KMS-11 (cell line): ENCODE measurements around the gene GLI2.

ENCODE experiments used
- H2AFZ ChIP-seq: fragments of 200-600 bp; sonication (generic); 2 replicates; pipeline ENCODE4 v1.6.1; 2016; ENCODE audit warnings: antibody characterized with exemption, mixed run types, low read depth
- H3K27ac ChIP-seq: fragments of 200-600 bp; sonication (generic); 2 replicates; pipeline ENCODE4 v1.6.1; 2016; ENCODE audit warnings: mild to moderate bottlenecking, mixed run types
- H3K27me3 ChIP-seq: fragments of 200-600 bp; sonication (generic); 2 replicates; pipeline ENCODE4 v1.6.1; 2017; ENCODE audit warnings: mild to moderate bottlenecking, low read depth, mixed run types, moderate library complexity; ENCODE audit not compliant: insufficient read depth
- H3K36me3 ChIP-seq: fragments of 200-600 bp; sonication (generic); 2 replicates; pipeline ENCODE4 v1.6.1; 2017; ENCODE audit warnings: mild to moderate bottlenecking, mixed run types; ENCODE audit not compliant: insufficient read depth
- H3K4me1 ChIP-seq: fragments of 200-600 bp; sonication (generic); 2 replicates; pipeline ENCODE4 v1.6.1; 2016; ENCODE audit warnings: mild to moderate bottlenecking, low read depth, mixed run types; ENCODE audit not compliant: poor library complexity, severe bottlenecking
- H3K4me2 ChIP-seq: fragments of 200-600 bp; sonication (generic); 2 replicates; pipeline ENCODE4 v1.7.0; 2016; ENCODE audit warnings: mild to moderate bottlenecking, mixed run types
- H3K4me3 ChIP-seq: fragments of 200-600 bp; sonication (generic); IDR thresholded peaks from 2 replicates; pipeline ENCODE4 v1.6.1; 2017; ENCODE audit warnings: low read depth, low read length, mixed read lengths; ENCODE audit not compliant: insufficient read depth
- H3K79me2 ChIP-seq: fragments of 200-600 bp; sonication (generic); 2 replicates; pipeline ENCODE4 v1.6.1; 2016; ENCODE audit warnings: low read depth, mixed run types; ENCODE audit not compliant: insufficient read depth
- H3K9ac ChIP-seq: fragments of 200-600 bp; sonication (generic); 2 replicates; pipeline ENCODE4 v1.6.1; 2016; ENCODE audit warnings: mild to moderate bottlenecking, mixed run types
- H4K20me1 ChIP-seq: fragments of 200-600 bp; sonication (generic); 2 replicates; pipeline ENCODE4 v1.6.1; 2016; ENCODE audit warnings: mild to moderate bottlenecking, mixed run types; ENCODE audit not compliant: insufficient read depth
- TF ChIP-seq, protein P1 (sequence below): fragments of 200-600 bp; sonication (generic); conservative IDR thresholded peaks from 2 replicates; pipeline ENCODE4 v1.6.1; 2017; ENCODE audit warnings: low read depth, mild to moderate bottlenecking, antibody characterized with exemption, low read length, moderate library complexity, mixed read lengths

GLI2 gene

DNA sequence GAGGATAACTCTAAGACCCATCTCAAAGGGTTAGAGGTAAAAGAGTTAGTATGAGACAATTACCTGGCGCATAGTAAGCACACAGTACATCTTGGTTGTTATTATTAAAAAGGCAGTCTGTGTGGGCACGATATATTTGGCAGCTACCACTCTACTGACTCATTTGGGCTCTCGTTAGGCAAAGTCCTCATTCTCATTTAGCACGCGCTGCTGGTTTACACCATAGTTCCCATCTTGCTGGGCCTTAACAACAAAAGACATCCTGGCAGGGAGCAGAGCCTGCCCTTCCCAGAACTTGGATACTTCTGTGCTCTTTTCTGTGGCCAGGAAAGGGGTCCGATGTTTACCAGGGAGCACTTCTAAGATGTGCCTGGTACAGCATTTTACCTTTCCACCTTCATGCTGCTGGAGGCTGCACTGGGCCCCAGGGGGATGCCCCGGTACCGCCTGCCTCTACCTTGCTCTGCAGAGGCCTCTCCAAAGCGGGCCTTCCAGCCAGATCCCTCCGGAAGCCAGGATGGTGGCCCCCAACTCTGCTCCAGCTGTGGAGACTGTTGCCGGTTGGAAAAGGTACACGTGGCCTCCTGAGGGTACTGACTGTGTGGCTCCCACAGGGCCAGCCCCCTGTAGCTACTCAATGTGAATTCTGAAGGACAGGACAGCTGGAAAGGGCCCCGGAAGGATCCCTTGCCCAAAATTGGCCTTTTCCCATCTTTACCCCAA lies 15.0 kb downstream of the GLI2 start:
- Histone ChIP-seq H3K4me2 (no peak overlapping the region), H3K4me1 (no peaks in the 10 kb centered on the region), H3K79me2 (no peaks in the 10 kb centered on the region), H3K9ac (no peak overlapping the region), H4K20me1 (no peaks in the 10 kb centered on the region), H3K36me3 (no peaks in the 10 kb centered on the region), H2AFZ (no peak overlapping the region), H3K27me3 (no peaks in the 10 kb centered on the region), H3K4me3 (no peak overlapping the region), H3K27ac (no peak overlapping the region)
- TF ChIP-seq, protein P1, sequence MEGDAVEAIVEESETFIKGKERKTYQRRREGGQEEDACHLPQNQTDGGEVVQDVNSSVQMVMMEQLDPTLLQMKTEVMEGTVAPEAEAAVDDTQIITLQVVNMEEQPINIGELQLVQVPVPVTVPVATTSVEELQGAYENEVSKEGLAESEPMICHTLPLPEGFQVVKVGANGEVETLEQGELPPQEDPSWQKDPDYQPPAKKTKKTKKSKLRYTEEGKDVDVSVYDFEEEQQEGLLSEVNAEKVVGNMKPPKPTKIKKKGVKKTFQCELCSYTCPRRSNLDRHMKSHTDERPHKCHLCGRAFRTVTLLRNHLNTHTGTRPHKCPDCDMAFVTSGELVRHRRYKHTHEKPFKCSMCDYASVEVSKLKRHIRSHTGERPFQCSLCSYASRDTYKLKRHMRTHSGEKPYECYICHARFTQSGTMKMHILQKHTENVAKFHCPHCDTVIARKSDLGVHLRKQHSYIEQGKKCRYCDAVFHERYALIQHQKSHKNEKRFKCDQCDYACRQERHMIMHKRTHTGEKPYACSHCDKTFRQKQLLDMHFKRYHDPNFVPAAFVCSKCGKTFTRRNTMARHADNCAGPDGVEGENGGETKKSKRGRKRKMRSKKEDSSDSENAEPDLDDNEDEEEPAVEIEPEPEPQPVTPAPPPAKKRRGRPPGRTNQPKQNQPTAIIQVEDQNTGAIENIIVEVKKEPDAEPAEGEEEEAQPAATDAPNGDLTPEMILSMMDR: no peak

GRCh38 chr2:120751553-120751952 lies 15.9 kb downstream of the GLI2 start:
- no peaks in the 10 kb centered on the region for H4K20me1 ChIP-seq
- H3K4me1 ChIP-seq: no peaks in the 10 kb centered on the region
- no peaks in the 10 kb centered on the region for H3K79me2 ChIP-seq
- no peaks in the 10 kb centered on the region for H3K27me3 ChIP-seq
- no peak overlapping the region for H3K4me3 ChIP-seq
- H3K36me3 ChIP-seq: no peaks in the 10 kb centered on the region
- H2AFZ ChIP-seq: no peak overlapping the region
- TF ChIP-seq, protein P1: no peak
- no peak overlapping the region for H3K4me2 ChIP-seq
- no peak overlapping the region for H3K27ac ChIP-seq
- H3K9ac ChIP-seq: no peak overlapping the region

DNA sequence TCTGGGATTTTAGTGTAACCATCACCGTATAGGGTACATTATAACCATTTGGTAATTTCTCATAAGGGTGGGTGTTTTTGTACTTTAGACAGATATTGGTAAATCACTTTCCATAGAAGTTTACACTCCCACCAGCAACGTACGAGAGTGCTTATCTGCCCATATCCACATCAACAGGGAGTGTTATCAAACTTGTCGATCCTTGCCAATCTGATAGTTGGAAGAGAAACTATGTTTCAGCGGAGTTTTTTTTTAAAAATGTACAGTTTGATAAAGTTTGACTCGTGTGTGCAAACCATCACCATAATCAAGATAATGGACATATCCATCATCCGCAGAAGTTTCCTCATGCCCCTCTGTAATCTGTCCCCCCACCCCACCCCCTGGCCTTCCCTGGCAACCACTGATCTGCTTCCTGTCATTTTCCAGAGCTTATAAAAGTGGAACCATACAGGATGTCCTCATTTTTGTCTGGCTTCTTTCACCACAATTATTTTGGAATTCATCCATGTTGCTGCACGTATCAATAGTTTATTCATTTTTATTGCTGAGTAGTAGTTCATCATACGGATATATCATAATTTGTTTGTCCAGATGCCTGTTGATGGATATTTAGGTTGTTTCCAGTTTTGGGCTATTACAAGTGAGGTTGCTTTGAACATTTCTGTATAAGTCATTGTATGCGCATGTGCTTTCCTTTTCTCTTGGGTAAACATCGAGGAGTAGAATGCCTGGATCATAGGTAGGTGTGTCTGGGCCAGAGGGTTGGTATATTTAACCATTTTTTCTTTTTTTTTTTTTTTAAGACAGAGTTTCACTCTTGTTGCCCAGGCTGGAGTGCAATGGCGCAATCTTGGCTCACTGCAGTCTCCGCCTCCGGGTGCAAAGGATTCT lies 18.6 kb downstream of the GLI2 start:
- Histone ChIP-seq H3K27ac (no peak overlapping the region), H3K4me3 (no peak overlapping the region), H3K9ac (no peak overlapping the region), H3K79me2 (no peaks in the 10 kb centered on the region), H3K27me3 (no peaks in the 10 kb centered on the region), H2AFZ (no peak overlapping the region), H3K4me1 (no peaks in the 10 kb centered on the region), H3K36me3 (no peaks in the 10 kb centered on the region), H3K4me2 (no peak overlapping the region), H4K20me1 (no peaks in the 10 kb centered on the region)
- TF ChIP-seq, protein P1: no peak

DNA sequence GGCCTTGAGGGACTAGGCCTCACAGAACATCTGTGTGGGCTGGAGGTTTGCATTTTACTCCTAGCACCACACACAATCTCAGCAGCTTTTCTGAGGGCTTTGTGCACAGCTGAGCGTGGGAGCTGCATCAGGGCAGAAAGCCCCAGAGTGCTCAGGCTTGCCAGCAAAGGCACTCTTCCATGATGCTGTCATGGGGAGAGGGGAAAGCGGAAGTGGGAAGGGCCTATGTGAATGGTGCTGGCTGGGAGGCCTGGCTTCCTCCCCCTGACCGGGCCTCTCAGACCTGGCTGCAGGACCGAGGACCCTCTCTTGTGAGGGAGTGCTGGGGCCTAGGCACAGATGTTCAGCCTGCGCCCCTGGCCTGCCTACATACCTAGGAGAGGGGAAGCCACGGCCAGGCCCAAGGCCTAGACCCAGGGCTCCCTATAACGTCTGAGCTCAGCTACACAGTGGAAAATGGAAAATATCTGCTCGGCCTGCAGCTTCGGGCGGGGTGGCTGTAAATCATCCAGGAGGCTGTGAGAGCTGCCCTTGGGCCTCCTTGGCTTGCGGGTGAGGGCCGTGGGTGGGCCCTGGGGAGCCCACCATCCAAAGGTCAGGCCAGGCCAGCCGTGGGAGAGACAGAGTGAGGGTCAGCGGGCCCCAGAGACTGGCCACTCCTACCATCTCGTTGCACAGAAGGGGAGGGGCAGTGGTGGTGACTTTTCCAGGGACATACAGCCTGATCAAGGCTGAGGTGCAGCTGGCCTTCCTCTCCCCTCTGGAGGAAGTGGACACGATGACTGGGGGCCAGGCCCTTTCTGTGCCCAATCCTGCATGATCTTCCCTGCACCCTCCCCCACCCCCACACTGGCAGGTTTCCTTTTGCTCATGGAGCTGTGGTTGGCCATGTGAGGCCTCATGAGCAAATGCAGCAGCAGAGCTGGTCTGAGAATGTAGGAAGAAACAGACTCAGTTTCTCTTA lies 22.8 kb downstream of the GLI2 start:
- no peak overlapping the region for H2AFZ ChIP-seq
- H3K27ac ChIP-seq: no peak overlapping the region
- no peak overlapping the region for H3K9ac ChIP-seq
- no peak overlapping the region for H3K4me2 ChIP-seq
- no peaks in the 10 kb centered on the region for H3K79me2 ChIP-seq
- no peak overlapping the region for H3K4me3 ChIP-seq
- H3K4me1 ChIP-seq: no peaks in the 10 kb centered on the region
- H4K20me1 ChIP-seq: no peaks in the 10 kb centered on the region
- no peaks in the 10 kb centered on the region for H3K27me3 ChIP-seq
- TF ChIP-seq, protein P1: no peak
- H3K36me3 ChIP-seq: no peaks in the 10 kb centered on the region
